Airway epithelial cell (primary cell): ENCODE results near the gene KRTAP5-3. TPM values are rescaled to one million over a fixed set of nuclear protein-coding genes. Genes with fewer than 3 reads are reported as not detected.

Source experiments
- total RNA-seq: library from RNA; depleted of rRNA; stranded (reverse); fragments of >200 nt; gene quantifications from 2 replicates; pipeline ENCODE4 v1.2.3, GENCODE V29; 2015

KRTAP5-3 gene
- total RNA-seq, result not detected in 2 replicates

GRCh38 chr11:1608363-1608762 is at the start of gene KRTAP5-3:
Gene KRTAP5-3, minus strand, starts transcription at chr11:1608463. Its CDS starts 78 bp downstream, at chr11:1608385.

GRCh38 chr11:1629326-1630185 is 21.3 kb upstream of the KRTAP5-3 start, which contains the start of gene KRTAP5-5:
Gene KRTAP5-5, plus strand, starts transcription at chr11:1629775. Its CDS starts 66 bp downstream, at chr11:1629841.

GRCh38 chr11:1622086-1622485 is 13.8 kb upstream of the KRTAP5-3 start, which contains the start of gene KRTAP5-4:
Gene KRTAP5-4, minus strand, starts transcription at chr11:1622138. Its CDS starts 45 bp downstream, at chr11:1622093.

GRCh38 chr11:1597994-1598380 is 10.3 kb downstream of the KRTAP5-3 start, which contains the start of gene KRTAP5-2:
Gene KRTAP5-2, minus strand, starts transcription at chr11:1598294. Its CDS starts 44 bp downstream, at chr11:1598250.

GRCh38 chr11:1584661-1585370 is 23.4 kb downstream of the KRTAP5-3 start, which contains the start of gene KRTAP5-1:
Gene KRTAP5-1, minus strand, starts transcription at chr11:1585283. Its CDS starts 34 bp downstream, at chr11:1585249.

GRCh38 chr11:1572197-1573076 is 35.8 kb downstream of the KRTAP5-3 start, which contains the start of gene DUSP8:
Gene DUSP8, minus strand, starts transcription at chr11:1572271. Its CDS starts 6,445 bp downstream, at chr11:1565826.

Other genes starting within 250 kb of the KRTAP5-3 start
- 0.14 and 0.28 TPM in 2 replicates for gene BRSK2, start 218.5 kb downstream of the KRTAP5-3 start, total RNA-seq
- gene MOB2, start 121.7 kb downstream of the KRTAP5-3 start, total RNA-seq, result 17.3 and 24.8 TPM in 2 replicates
- 0.19 and 0.56 TPM in 2 replicates for gene DUSP8, start 36.2 kb downstream of the KRTAP5-3 start, total RNA-seq
- not detected in 2 replicates for gene KRTAP5-1, start 23.2 kb downstream of the KRTAP5-3 start, total RNA-seq
- gene KRTAP5-2, start 10.2 kb downstream of the KRTAP5-3 start, total RNA-seq, result not detected in 2 replicates
- not detected in 2 replicates for gene KRTAP5-4, start 13.7 kb upstream of the KRTAP5-3 start, total RNA-seq
- not detected in 2 replicates for gene KRTAP5-5, start 21.3 kb upstream of the KRTAP5-3 start, total RNA-seq
- not detected in 2 replicates for gene KRTAP5-6, start 88.7 kb upstream of the KRTAP5-3 start, total RNA-seq
- gene IFITM10, start 142.1 kb upstream of the KRTAP5-3 start, total RNA-seq, result 3.3 and 8.0 TPM in 2 replicates
- 566 and 764 TPM in 2 replicates for gene CTSD, start 155.5 kb upstream of the KRTAP5-3 start, total RNA-seq
- gene SYT8, start 226.5 kb upstream of the KRTAP5-3 start, total RNA-seq, result 8.5 and 10.5 TPM in 2 replicates
- 0.63 and 4.1 TPM in 2 replicates for gene TNNI2, start 230.5 kb upstream of the KRTAP5-3 start, total RNA-seq
- gene LSP1, start 244.6 kb upstream of the KRTAP5-3 start, total RNA-seq, result 0.23 and 1.1 TPM in 2 replicates